RPMI7951 (cell line): ENCODE measurements around the gene GATA3. TPM values are rescaled to one million over a fixed set of nuclear protein-coding genes. Genes with fewer than 3 reads are reported as not detected.

Source experiments
- DNase-seq: peaks from one replicate; pipeline ENCODE4 v3.0.0-alpha.2; 2012; ENCODE audit warnings: low read depth
- total RNA-seq: library from RNA; depleted of rRNA; stranded (reverse); fragments of >200 nt; shearing (Covaris generic); gene quantifications from 2 replicates; pipeline ENCODE4 v1.2.3, GENCODE V29; 2014

The GATA3 gene
- total RNA-seq, 1 experiment from 2014 or later, result 2.5 TPM

DNA sequence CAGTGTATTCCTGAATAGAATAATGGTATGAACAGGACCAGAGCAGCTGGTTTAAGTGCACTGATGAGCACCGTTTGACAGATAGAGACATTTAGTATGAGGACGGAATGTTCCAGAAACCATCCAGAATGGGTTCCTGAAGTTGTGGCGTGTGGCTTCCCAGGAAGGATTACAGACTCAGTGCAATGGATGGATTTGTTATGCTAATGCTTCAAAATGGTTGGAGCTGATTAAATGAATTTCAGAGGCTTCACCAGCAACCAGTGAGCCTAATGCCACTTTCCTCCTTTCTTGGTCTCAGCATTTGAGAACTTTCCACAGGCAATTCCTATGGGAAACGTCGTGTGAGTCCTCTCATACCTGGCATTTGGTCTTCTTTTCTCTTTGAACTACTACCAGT is 9.9 kb downstream of the GATA3 start:
- DNase-seq, result no peak

DNA sequence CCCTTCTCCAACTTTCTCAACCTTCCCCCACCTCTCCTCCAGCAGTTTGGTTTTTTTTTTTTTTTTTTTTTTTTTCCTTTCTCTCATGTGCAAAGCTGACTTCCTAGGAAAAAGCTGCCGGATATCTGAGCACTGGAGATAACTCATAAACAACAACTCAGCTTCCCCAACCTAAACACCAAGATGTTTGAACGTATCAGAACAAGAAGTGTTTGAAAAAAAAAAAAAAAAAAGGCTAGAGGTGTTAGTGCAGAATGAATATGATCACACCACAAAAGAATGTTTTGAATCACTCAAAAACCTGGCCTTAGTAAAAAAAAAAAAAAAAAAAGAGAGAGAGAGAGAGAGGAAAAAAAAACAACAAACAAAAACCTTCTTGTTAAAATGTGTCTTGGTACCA is 11.2 kb downstream of the GATA3 start:
- DNase-seq, result peak; percentile 56

DNA sequence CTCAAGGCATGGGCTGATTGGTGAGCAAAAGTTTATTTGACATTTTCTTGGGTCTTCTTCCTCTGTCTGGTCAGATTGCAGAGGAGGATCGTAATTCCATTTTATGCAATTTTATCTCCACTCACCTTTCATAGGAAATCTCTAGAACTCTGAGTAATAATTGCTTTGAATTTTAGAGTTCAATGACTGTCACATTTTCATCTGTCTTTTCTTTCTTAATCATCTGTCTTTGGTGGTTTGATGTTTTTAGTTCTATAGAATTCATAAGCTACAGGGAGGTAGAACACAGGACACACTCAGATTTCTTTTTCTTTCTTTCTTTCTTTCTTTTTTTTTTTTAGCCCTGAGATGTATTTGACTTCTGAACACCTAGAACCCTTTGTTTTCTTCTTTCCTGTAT is 11.6 kb downstream of the GATA3 start:
- no peak for DNase-seq

DNA sequence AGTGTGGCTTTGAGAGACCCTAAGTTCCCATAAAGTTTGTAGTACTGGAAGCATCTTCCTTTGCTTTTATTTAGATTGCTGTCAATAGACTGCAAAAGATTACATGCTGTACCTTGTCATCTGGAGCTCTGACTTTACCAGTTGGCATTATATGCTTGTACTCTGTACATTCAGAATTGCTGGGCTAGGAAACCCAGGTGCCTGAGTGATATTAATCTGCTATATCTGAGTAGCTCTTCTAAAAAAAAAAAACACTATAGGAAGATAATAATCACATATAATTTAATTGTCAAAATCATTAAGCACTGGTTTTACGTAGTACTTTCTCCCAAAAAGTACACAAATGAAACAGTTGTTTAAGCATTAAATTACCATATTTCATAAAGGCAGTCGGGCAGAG is 12.3 kb downstream of the GATA3 start:
- DNase-seq, result no peak

DNA sequence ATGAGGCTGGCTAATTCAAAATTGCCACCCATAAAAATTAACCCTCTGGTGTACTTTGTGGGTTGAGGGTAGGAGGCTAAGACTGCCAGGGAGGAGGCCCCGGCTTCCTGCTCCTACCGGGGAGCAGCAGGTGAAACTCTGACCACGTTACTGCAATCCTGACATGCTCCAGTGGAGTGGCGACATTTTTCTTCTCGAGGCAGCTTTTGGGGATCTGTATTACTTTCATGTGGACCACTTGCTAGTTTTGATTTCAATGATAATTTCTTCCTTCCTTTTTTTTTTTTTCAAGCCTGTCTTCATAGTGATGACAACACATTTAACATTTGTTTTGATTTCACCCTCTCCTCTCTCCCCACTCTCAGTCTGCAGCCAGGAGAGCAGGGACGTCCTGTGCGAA is 14.6 kb downstream of the GATA3 start:
- no peak for DNase-seq

DNA sequence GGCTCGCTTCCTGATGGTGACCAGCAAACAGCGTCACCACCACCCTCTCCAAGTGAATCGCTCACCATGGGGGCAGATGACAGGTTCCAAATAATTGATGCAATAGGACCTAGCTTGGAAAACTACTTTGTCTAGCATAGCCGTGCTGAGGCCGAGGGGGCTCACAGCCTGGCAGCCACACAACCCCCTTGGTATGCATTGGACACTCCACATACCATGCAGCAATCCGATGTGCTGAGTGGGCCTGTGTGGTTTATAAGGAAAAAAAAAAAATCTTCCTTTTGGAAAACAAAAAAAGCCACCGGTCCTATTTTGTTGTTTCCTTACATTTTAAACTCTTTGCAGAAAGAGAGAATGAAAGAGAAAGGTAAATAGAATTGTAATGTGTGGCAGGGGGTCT is 15.1 kb downstream of the GATA3 start:
- peak; percentile 82 for DNase-seq

DNA sequence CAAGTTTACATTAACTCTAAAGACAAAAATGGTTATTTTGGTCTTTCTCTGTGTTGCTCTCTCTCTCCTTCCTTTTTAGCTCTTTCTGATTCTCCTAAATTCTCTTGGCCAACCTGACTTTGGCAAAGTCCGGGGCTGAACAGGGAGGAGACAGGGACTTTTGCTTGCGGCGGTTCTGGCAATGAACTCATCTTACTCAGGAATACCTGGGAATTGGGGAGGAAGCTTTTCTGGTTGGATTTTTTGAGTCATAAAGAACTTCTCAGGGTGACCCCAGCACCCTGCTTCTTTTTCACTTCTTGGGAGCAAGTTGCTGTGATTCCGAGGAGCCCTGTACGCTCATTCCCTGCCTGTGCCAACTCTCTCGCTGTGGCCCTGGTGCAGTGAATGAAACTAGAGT is 16.0 kb downstream of the GATA3 start:
- DNase-seq, result peak; percentile 76

DNA sequence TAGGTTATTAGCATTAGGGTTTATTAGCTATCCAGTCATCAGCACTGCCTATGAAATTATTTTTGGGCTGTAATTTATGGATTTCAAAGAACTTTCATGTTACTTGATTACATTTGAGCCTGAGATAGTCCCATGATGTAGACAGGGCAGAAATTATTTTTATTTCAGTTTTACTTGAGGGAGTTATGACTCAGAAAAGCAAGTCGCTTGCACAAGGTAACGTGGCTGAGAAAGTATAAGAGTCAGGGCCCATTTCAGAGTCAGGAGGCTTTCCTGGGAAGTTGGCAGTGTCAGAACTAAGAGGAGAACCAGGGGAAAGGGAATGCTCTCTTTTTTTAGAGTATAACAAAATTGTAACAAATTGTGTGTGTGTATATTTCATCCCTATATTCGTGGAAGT is 16.5 kb downstream of the GATA3 start:
- DNase-seq, result peak; percentile 74

DNA sequence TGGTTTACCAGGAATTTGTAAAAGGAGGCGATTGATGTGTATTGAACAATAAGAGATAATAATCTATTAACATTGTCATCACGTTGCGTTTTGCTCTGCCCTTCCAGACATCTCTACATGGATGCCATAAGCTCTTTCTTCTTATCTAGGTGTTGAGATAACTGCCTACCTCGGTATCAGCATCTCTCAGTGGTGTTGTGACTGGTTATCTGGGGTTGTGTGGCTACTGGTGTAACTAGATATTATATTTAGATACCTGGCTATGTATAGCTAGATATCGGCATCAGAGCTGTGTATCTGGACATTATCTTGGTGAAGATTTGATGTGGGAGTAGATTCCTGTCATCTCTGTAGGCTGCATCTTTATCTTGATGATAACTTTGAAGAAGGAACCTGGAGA is 17.2 kb downstream of the GATA3 start:
- DNase-seq, result no peak

DNA sequence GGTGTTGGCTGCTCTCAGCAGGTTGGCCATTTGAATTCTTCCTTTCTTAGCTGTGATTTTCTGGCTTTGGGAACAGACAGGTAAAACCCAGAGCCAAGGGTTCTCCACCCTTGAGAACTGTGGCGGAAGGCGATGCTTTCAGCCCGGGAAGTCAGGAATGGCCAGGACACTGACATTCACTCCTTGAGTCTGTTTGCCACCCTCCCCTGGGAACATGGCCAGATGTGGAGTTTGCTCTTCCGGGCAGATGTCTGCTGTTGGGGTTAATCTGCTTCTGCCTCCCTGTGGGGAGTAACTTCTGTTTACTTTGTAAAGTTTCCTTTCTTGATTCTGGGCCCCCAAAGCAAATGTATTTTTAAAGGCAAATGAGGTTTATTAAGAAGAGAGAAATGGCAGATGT is 17.7 kb downstream of the GATA3 start:
- peak; percentile 73 for DNase-seq

DNA sequence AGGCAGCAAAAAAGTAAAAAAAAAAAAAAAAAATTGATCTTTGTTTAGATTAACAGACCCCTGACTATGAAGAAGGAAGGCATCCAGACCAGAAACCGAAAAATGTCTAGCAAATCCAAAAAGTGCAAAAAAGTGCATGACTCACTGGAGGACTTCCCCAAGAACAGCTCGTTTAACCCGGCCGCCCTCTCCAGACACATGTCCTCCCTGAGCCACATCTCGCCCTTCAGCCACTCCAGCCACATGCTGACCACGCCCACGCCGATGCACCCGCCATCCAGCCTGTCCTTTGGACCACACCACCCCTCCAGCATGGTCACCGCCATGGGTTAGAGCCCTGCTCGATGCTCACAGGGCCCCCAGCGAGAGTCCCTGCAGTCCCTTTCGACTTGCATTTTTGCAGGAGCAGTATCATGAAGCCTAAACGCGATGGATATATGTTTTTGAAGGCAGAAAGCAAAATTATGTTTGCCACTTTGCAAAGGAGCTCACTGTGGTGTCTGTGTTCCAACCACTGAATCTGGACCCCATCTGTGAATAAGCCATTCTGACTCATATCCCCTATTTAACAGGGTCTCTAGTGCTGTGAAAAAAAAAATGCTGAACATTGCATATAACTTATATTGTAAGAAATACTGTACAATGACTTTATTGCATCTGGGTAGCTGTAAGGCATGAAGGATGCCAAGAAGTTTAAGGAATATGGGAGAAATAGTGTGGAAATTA is 19.4 kb downstream of the GATA3 start:
- peak; percentile 94 for DNase-seq

DNA sequence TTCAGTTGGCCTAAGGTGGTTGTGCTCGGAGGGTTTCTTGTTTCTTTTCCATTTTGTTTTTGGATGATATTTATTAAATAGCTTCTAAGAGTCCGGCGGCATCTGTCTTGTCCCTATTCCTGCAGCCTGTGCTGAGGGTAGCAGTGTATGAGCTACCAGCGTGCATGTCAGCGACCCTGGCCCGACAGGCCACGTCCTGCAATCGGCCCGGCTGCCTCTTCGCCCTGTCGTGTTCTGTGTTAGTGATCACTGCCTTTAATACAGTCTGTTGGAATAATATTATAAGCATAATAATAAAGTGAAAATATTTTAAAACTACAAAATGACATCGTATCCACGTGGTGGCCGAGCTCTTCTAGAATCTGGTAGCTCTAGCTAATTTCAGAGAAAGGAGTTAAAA is 20.4 kb downstream of the GATA3 start:
- DNase-seq, result no peak

DNA sequence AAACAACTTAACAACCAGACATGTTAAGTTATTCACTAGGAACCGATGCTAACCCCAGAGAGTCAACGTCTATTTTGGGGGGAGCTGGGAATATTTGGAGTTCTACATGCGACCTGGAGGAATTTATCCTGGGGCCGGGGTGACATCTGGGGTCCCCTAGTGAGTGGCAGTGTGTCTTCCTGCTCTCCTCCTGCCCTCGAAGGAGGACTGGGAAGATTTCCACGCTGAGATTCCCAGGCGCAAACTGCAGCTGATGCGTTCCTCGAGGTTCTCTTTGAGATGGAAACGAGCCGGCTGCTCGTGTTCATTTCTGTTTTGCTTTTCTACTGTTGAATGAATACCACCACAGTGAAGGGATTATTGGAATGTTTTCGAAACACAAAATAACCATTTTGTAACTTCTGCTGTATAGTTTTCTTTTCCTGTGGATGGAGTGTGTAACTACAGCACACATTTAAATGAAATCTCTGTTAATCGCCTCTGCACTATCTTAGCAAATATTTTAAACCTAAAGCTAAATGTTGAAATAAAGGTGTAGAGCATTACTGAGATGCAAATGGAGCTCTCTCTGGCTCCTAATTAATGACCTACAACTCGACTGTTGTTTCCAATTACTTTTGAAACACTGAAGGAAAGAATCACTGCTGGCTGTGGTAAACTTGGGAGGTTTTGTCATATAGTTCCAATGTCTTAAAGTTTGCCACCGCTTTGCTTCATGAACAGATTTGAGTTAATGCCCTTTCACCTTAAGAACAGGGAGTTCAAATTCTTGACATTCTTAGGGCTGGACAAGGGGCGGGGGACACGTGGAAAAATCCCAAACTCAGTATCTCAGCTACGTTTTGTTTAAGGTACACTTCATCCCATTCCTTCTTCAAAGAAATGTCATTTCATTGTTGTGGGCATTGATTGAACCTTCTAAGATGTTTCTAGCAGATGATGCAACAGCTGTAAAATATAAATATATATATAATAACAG is 21.1 kb downstream of the GATA3 start:
- DNase-seq, result no peak

DNA sequence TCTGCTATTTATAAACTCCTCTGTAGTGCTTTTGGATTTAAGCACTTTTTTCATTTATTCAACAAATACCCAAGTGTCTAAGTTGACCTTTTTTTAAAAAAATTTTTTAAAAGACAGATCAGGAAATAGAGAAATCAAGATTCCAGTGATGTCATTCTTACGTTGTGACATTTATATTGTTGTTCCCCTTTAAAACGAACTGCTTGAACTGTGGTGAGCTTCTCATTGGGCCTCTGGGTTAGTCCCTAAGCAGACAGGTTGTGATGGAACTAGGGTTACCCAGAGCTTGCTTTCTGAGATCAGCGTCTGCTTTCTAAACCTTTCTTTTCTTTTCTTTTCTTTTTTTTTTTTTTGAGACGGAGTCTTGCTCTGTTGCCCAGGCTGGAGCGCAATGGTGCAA is 22.4 kb downstream of the GATA3 start:
- no peak for DNase-seq

DNA sequence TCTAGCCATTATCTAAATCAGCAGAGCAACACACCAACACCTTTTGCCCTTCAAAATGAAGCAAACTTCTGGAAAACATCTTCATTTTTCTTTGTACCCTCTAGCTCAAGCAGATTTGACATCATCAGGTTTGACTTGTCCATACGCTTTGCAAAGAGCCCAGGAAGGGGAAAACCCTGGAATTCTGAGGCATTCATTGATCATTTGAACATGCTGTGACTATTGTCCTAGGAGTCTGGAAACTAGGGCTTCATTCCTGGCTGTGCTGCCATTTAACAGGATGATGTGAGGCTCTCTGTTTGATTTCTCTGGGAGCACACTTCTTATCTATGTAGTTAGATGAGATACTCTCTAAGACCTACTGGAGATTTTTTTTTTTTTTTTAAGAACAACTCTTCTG is 23.5 kb downstream of the GATA3 start:
- DNase-seq, result no peak

DNA sequence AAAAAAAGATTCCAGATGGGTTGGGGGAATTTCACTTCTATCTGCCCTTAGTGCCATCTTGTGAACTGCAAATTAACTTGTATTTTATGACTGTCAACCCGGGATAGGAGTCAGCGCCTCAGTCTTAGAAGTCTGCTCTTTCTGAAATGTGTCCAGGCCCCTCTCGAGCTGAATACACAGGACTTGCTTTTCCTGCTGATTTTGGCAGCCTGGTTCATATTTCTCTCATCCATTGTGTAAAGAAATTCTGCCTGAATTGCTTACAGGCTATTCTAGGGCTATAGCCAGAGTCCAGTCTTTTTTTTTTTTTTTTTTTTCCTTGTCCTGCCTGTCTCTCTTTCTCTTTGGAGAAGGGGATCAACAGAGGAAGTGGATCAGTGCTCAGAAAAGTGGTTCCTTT is 24.6 kb downstream of the GATA3 start:
- no peak for DNase-seq

DNA sequence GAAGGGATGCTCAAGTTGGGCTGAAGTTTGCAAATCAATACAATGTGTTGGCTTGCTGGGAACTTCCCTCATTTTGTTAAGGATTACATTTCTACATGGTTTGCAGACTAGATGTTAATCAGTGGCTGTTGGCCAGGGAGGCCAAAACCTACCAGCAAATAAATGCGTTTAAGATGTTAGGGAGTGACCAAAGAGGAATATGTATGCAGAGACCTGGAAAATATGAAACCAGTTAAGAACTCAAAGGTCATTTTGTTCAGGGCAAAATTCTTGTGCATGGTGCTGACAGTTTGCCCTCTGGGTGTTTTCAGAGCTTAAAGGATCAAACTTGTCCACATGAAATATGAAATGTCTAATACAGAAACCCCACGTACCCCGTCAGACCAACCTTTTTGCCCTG is 30.3 kb downstream of the GATA3 start:
- peak; percentile 59 for DNase-seq

DNA sequence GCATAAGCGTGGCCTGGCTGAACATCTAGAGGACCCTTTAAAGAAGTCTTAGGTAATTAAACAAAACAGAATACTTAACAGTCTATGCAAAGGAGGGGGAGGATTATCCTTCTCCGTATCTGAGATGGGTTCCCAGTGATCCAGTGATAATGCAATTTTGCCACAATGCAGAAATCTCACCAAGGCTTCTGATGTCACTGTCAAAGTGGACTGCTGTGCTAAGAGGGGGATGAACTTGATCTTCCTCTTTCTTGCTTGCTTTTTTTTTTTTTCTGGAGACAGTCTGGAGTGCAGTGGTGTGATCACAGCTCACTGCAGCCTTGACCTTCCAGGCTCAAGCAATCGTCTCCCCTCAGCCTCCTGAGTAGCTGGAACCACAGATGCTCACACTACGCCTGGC is 30.8 kb downstream of the GATA3 start:
- no peak for DNase-seq

DNA sequence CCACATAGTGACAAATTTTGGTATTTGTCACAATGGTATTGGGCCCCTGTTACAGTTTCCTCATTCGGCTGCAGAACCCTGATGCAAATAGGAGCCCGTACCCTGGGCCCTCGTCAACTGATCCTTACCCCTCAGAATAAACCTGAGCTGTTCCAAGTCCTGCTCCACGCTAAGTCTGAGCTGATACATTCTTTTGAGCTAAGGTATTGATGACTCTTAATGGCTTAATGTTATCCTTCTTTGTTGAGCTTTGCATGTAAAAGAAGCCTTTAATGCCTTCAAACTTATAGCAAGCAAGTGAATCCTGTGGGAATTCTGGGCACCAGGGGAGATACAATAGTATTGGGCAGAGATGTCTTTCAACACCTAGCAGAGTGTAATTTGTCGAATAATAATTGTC is 31.8 kb downstream of the GATA3 start:
- no peak for DNase-seq

DNA sequence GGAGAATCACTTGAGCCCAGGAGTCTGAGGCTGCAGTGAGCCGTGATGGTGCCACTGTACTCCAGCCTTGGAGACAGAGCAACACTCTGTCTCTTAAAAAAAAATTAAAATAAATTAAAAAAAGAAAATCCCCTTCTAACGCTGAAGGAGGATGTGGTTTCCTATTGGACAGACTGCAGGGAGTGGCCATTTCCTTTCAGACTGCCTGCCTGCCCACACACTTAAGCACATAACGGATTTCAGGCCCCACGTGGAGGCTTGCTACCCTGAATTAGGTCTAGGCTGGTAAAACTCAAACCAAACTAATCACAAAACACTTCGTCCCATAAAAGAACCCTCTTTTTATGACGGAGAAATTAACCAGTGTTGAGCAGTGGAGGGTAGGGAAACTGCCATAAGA is 34.0 kb downstream of the GATA3 start:
- no peak for DNase-seq

DNA sequence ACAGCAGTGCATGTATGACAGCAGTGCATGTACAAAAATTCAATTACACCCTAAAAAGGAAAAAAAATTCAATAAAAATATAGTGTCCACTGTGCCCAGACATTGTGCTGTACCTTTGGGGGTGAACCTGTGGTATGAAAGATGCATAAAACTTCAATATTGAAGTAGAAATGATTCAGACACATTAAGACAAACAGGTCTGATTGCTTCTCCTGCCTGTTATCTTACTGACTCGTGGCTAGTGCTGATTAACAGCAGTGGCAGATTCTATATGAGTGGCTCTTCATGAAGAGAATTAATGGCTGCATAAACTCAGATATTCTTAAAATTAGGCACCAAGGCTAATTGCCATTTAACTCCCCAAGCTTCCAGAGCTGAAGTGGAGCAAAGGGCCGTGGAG is 37.9 kb downstream of the GATA3 start:
- no peak for DNase-seq

DNA sequence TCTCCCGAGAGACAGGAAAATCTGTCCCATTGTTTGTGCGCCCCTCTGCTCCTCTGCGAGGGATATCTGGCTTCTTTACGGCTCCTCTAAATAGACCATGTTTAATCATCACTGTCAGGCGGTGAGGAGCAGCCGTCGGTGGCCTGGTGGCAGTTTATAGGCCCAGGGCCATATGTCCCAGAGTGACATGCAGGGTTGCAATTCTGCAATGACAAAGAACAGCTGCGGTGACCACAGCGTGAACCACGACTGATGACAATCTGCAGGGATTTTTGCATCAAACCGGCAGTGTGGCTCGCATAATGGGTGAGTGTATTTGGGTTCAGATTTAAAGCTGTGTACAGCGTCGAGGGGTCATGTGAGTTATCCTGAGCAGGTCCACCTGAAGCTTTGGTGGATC is 41.5 kb downstream of the GATA3 start:
- DNase-seq, result peak; percentile 56

DNA sequence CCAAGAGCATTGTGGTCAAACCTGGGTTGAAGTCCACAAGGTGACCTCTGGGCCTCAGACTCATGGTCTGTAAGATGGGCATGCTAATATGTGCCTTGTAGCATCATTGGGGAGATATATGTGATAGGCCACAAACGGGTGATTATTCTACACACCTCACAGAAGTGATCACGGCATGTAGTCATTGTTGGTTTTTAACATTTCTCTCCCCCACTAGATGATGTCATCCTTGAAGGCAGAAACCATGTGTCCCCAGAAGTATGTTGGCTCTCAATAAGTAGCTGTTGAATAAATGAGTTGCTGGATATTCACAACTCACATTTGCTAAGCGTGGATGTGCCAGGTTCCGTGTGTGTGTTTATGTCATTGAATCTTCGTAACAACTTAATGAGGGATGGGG is 42.4 kb downstream of the GATA3 start:
- DNase-seq, result no peak
